Activated naive CD8-positive, alpha-beta T cell treated with anti-CD3 and anti-CD28 coated beads, Interleukin-2, amount 50 U/mL, for 16 hours (primary cell): ENCODE results near the gene DGKQ.

ENCODE experiments used
- DNase-seq: peaks from one replicate; pipeline ENCODE4 v3.0.0-alpha.2; 2020; ENCODE audit warnings: low read depth, low spot score

Gene DGKQ

DNA sequence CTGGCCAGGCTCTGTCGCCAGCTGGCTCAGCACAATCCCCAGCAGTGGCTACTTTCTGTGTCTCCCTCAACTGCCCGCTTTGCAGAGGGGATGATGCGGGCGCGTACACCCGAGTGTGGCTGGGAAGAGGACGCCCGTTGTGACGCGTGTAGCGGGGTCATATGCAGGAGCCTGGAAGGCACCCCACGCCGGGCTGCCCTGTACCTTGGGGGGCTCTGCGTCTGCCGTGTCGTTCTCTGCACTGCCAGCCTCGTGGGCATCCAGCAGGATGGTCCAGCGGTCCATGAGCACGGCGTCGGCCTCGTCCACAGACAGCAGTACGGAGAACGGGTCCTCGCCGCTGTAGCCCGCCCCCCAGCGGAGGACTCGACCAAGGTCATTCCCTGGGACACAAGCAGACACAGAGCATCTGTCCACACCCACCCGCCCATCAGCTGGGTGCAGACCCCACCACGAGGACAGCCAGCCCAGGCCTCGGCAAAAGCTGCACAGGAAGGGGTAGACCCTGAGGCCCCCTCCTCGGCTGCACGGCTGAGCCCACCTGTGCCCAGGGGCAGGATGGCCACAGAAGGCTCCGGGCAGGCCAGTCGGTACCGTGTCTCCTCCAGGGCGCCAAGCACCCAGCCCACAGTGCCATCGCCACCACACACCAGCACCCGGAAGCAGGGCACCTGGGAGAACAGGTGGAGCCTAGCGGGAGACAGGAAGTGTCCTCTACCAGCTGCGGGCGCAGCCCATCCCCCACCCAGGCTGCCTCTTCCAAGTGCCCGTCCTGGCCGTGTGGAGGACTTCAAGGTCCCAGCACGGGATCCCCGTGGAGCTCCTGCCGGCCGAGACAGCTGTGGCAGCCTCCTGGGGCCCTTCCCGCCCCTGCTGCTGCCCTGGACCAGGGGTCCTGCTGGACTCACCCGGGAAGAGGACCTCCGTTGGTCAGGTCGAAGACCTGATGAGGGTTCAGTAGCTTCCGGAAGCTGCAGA lies 10.8 kb downstream of the DGKQ start:
- DNase-seq, result no peak

DNA sequence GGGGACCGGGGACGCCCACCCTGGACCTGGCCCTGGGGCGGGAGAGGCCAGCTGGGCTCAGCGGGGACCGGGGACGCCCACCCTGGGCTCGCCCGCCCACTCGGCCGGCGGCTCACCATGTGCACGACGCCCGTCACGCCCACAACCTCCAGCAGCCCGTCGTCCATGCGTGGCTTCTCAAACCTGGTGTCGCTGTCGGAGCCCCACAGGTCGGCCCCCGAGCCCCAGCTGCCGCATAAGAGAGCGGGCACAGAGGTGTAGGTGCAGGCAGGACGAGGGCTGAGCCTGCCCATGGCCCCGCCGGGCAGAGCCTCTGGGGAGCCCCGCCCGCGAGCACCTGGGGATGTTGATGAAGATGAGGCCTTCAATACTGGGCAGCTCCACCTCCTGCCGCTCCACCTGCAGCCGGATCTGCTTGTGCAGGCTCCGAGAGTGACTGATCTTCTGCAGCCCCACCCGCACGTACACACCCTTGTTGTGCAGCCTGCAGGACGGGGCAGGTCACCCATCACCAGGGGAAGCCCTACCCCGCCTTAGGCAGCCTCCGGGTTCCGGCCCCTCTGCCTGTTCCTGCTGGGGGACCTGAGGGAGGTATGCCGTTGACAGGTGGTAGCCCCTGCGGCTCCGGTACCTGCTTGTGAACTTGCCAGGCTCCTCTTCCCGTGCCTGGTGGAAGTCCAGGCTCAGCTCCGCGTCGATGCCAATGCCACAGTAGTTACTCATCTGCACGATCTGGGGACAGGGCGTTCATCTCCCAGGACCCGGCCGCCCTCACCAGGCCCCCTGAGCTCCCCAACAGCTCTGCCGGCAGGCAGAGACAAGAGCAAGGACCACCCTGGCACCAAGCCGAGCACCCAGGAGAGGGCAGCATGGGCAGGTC lies 11.8 kb downstream of the DGKQ start:
- no peak for DNase-seq

GRCh38 chr4:960636-961350 lies 12.6 kb downstream of the DGKQ start:
- DNase-seq, result no peak

DNA sequence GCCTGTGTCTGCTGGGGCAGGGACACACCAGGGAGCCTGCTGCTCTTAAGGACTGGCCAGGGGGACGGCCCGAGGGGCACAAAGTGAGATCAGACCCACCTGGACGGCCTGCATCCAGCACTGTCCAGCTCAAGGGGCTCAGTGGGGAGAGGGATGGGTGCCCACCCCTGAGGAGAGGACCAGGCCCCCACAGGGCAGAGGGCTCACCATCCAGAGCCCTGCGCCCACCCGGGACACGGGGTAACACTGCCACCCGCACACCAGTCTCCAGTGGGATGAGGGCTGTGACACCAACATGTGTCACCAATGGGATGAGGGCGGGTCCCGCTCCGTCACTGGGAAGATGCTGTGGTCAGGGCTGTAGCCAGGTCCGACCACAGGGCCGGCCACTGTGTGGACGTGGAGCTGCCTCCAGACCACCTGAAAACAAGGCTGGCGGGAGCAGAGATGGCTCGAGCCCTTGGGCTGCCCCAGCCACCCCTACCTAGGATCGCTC lies 13.2 kb downstream of the DGKQ start:
- DNase-seq, result no peak

DNA sequence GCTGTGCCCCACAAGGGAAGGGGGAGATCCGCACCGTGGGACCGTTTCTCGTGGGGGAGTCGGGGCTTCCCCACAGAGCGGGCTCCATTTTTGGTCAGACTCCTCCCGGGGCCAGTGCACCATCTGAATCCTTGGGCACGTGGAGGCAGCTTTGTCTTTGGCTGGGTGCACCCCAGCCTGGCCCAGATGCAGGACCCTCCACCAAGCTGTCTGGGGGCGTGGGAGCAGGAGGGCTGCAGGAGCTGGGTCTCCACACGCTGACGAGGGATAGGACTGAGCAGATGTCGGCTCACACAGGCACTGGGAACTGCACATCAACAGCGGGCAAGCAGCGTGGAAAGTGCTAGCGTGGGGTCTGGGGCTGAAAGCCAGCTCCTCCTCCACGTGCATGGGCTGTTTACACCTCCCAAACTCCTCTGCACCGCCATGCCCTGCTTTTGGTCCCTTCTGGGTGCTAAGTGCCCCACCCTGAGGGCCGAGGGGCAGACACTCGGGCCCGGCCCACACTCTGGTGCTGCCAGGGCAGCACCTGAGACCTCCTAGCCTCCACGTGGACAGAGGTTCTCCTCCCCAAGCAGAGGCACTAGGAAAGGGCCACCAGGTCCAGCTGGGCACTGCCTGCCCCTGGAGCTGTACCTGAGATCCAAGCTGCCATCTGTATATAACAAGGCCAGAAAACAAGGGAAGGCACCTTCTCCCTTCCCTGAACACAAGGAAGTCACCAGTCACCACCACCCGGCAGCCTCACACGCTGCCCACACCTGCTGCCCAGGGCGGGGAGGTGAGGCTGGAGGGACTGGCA lies 13.8 kb downstream of the DGKQ start:
- DNase-seq, result no peak

DNA sequence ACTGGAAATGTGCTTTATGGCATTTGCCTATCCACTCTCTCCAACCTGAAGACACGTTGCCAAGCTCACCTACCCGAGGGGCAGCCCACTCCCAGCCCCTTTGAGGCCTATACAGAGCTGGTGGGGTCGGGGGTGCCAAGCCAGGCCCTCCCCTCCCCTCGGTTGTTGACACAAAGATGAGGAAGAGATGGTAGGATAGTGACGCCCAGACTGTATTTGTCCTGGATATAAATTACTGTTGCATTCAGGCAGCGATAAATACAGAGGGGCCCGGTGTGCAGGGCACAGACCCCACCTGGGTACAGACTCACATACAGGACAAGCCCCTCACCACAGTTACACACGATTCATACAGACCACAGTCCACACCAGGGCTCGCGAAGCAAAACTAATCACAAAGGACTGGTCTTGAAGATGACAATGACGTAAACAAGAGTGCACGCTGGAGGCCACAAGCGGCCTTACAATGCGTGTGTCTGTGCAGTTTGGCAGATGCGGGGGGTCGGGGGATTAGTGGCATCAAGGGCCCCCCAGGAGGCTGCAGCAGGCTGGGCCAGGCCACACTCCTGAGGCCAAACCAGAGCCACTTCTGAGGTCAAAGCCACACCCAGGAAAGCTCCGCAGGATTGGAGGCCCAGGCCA lies 14.6 kb downstream of the DGKQ start:
- no peak for DNase-seq

DNA sequence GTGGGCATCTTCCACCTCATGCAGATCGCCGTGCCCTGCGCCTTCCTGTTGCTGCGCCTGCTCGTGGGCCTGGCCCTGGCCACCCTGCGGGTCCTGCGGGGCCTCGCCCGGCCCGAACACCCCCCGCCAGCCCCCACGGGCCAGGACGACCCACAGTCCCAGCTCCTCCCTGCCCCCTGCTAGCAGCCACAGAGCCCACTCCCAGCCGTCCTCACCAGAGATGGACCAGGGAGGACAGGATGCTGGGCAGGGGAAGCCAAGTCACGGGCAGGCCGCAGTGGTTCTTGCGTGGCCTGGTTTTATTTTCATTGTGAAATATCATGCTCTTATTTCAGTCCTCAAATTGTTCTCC lies 15.1 kb downstream of the DGKQ start:
- DNase-seq, result no peak

- no peak for DNase-seq
Measured at GRCh38 chr4:957581-958313, 15.6 kb downstream of the DGKQ start.

GRCh38 chr4:957231-957580 lies 16.2 kb downstream of the DGKQ start:
- no peak for DNase-seq

DNA sequence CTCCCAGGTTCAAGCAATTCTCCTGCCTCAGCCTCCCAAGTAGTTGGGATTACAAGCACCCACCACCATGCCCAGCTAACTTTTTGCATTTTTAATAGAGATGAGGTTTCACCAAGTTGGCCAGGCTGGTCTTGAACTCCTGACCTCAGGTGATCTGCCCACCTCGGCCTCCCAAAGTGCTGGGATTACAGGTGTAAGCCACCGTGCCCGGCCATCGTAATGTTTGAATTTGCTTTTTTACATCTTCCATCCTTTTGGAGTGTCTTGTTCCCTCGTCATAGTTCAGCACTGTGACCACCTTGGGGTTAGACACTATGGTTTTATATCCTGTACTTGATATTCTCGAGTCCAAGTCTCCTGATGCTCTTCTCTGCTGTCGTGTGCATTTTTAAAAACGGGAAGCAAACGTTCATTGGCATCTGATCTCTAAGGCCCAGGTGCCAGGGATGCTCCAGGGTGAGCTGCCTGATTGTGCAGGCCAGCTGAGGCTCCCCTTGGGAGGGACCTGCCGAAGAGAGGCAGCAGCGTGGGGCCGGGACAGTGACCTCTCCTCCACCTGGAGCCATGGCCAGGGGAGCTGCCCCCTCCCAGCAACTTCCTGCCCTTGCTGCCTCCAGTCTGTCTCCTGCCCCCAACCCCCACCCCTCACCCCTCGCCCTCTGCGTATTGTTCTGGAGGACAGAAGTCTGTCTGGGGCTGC lies 16.7 kb downstream of the DGKQ start:
- no peak for DNase-seq

- DNase-seq, result no peak
Measured at GRCh38 chr4:955931-956381, 17.4 kb downstream of the DGKQ start.

DNA sequence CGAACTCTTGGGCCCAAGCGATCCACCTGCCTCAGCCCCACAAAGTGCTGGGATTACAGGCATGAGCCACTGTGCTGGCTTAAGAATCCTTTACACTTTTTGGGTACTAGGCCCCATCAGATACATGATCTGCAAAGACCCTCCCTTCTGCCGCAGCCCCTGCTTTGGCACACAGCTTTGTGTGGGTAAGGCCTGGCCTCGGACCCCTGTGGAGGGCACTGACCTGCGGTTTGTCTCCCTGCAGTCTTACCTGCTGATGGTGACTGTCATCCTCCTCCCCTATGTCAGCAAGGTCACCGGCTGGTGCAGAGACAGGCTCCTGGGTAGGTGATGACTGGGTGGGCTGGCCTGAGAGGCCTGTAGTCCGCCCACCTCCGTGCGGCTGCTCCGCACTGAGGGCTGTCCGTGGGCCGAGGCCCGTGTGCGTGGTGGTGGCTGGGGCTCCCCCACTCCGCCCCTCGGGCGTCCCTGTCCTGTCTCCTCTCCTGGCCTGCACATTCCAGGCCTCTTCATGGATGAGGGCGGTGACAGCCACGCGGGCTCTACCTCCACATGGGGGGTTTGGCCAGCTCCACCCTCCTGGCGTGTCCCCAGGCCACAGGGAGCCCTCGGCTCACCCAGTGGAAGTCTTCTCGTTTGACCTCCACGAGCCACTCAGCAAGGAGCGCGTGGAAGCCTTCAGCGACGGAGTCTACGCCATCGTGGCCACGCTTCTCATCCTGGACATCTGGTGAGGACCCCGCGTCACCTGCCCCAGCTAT lies 18.0 kb downstream of the DGKQ start:
- DNase-seq, result no peak

GRCh38 chr4:954211-955020 lies 19.0 kb downstream of the DGKQ start:
- DNase-seq, result no peak

- DNase-seq, result no peak
Measured at GRCh38 chr4:953574-953915, 19.8 kb downstream of the DGKQ start.

DNA sequence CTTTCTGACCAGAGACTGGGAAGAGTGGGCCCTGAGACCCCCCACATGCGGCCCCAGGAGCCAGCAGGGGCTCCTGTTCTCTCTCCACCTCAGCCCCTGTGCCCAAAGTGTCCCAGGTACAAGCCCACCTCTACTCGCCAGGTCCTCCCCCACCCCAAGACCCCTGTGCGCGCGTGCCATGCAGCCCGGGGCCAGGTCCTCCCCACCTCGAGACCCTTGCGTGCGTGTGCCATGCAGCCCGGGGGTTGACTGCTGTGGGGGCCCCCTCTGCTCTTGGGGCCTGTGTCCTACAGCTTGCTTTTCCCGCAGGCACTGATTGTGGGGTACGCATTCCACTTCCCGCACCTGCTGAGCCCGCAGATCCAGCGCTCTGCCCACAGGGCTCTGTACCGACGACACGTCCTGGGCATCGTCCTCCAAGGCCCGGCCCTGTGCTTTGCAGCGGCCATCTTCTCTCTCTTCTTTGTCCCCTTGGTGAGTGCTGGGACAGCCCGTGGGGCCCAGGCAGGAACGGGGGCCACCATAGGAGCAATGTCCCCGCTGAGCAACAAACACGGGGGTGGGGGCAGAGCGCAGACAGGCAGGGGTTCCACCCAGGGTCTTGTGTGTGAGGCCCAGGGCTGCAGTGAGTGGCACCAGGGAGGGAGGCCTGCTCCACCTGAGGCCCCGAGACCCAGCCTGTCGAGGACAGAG lies 20.3 kb downstream of the DGKQ start:
- DNase-seq, result no peak

- no peak for DNase-seq
Measured at GRCh38 chr4:951594-952468, 21.5 kb downstream of the DGKQ start.
